Measurements from ENCODE around the gene KSR1.

- TF ChIP-seq CTBP1 (IDR thresholded peaks at IDR 0.05; ENCODE audit: borderline replicate concordance): no peak
- TF ChIP-seq BHLHE40 (IDR thresholded peaks at IDR 0.05; ENCODE audit: borderline replicate concordance): no peak
- no peak for TF ChIP-seq NFRKB (IDR thresholded peaks at IDR 0.05)
- TF ChIP-seq SP1 (IDR thresholded peaks at IDR 0.05): no peak
- TF ChIP-seq FOXA1 (IDR thresholded peaks at IDR 0.05): no peak
- no peak for TF ChIP-seq FOXM1 (IDR thresholded peaks at IDR 0.05; ENCODE audit: borderline replicate concordance)
- TF ChIP-seq ELF4 (IDR thresholded peaks at IDR 0.05): no peak
- TF ChIP-seq SUZ12 (IDR thresholded peaks at IDR 0.05): no peak
- TF ChIP-seq L3MBTL2 (conservative IDR thresholded peaks at IDR 0.05): no peak
Measured at GRCh38 chr17:27577121-27577761, 121.0 kb downstream of the KSR1 start.
